ENCODE data around the gene OPCML. TPM values are rescaled to one million over a fixed set of nuclear protein-coding genes. Genes with fewer than 3 reads are reported as not detected.

The OPCML gene
- total RNA-seq, 1 experiment from 2014 or later, result 0.94 TPM

- Histone ChIP-seq H2AFZ (ENCODE audit: low read length) (no peak overlapping the region), H3K23me2 (ENCODE audit: insufficient read length, low read depth, low read length, poor library complexity, severe bottlenecking) (no peaks in the 10 kb centered on the region), H2BK20ac (ENCODE audit: low read depth, low read length, poor library complexity, severe bottlenecking) (no peak overlapping the region), H3T11ph (ENCODE audit: low read length) (no peak overlapping the region), H2BK12ac (ENCODE audit: insufficient read length, low read depth, low read length) (no peak overlapping the region), H3K56ac (ENCODE audit: insufficient read length, low read depth, low read length) (no peak overlapping the region), H3K79me1 (ENCODE audit: insufficient read depth, low read depth, low read length, poor library complexity, severe bottlenecking) (no peaks in the 10 kb centered on the region), H3K18ac (ENCODE audit: insufficient read length, low read depth, low read length) (no peak overlapping the region), H2AK5ac (ENCODE audit: insufficient read length, low read length) (no peak overlapping the region), H3K23ac (ENCODE audit: insufficient read length, low read depth, low read length) (no peak overlapping the region), H3K27ac (ENCODE audit: insufficient read length, low read depth, low read length) (no peak overlapping the region), H3K4me2 (ENCODE audit: insufficient read depth, insufficient read length, low read length) (no peak overlapping the region), H3K14ac (ENCODE audit: insufficient read depth, low read length) (no peak overlapping the region; the same call in 1 of the 2 replicates), H4K5ac (ENCODE audit: insufficient read length, low read depth, low read length) (no peak overlapping the region), H2BK5ac (ENCODE audit: insufficient read length, low read length) (no peak overlapping the region), H4K8ac (replicated peaks; ENCODE audit: insufficient read length, low read depth, low read length) (no peak overlapping the region), H3K4ac (ENCODE audit: low read depth, low read length) (no peak overlapping the region), H4K20me1 (ENCODE audit: control insufficient read depth, insufficient read depth, insufficient read length) (no peaks in the 10 kb centered on the region), H3K27me3 (ENCODE audit: insufficient read depth, low read length) (peaks cover 2% of the 10 kb centered on the region; the same call in 1 of the 2 replicates), H3K9ac (ENCODE audit: extremely low read depth, insufficient read length, low read length) (no peak overlapping the region), H4K91ac (ENCODE audit: insufficient read length, low read depth, low read length) (no peak overlapping the region), H3K79me2 (ENCODE audit: insufficient read depth, low read length) (no peaks in the 10 kb centered on the region), H3K9me3 (ENCODE audit: control insufficient read depth, low read depth, low read length) (no peaks in the 10 kb centered on the region), H2BK15ac (ENCODE audit: low read depth, low read length) (no peak overlapping the region), H3K4me1 (ENCODE audit: insufficient read depth, low read length) (peaks cover 26% of the 10 kb centered on the region), H2BK120ac (ENCODE audit: low read depth, low read length, poor library complexity, severe bottlenecking) (no peak overlapping the region)
- Mint-ChIP-seq H3K36me3 (ENCODE audit: insufficient read depth in 1 of 3, low read depth in 3 of 3) (no peaks in the 10 kb centered on the region), H3K9me3 (no peaks in the 10 kb centered on the region; a peak in 1 of 5 replicates), H3K27me3 (ENCODE audit: low read depth) (peaks cover 41% of the 10 kb centered on the region), H3K4me3 (no peak overlapping the region), H3K4me1 (peaks cover 58 to 61% of the 10 kb centered on the region in 2 experiments), H3K27ac (peak overlapping the region in 1 of 3 experiments; percentile 44; a peak in 1 of 7 replicates)
- DNase-seq, result peak; percentile 29
- TF ChIP-seq, protein P1, sequence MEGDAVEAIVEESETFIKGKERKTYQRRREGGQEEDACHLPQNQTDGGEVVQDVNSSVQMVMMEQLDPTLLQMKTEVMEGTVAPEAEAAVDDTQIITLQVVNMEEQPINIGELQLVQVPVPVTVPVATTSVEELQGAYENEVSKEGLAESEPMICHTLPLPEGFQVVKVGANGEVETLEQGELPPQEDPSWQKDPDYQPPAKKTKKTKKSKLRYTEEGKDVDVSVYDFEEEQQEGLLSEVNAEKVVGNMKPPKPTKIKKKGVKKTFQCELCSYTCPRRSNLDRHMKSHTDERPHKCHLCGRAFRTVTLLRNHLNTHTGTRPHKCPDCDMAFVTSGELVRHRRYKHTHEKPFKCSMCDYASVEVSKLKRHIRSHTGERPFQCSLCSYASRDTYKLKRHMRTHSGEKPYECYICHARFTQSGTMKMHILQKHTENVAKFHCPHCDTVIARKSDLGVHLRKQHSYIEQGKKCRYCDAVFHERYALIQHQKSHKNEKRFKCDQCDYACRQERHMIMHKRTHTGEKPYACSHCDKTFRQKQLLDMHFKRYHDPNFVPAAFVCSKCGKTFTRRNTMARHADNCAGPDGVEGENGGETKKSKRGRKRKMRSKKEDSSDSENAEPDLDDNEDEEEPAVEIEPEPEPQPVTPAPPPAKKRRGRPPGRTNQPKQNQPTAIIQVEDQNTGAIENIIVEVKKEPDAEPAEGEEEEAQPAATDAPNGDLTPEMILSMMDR (conservative IDR thresholded peaks at IDR 0.05), result no peak
- whole genome bisulfite sequencing (ENCODE audit: extremely low coverage, insufficient read length, low lambda C conversion rate), result no CpG with 5 or more reads among the region's 11 CpGs
These were observed 23.8 kb downstream of the OPCML start for GRCh38 chr11:133508468-133508867.

Measured in H9 (cell line).